ENCODE data around the gene TMEM187. TPM values are rescaled to one million over a fixed set of nuclear protein-coding genes. Genes with fewer than 3 reads are reported as not detected.

The TMEM187 gene
- polyA plus RNA-seq, 6 donors from 2014 or later: 5.0 to 13.6 (median 8.1) TPM

DNA sequence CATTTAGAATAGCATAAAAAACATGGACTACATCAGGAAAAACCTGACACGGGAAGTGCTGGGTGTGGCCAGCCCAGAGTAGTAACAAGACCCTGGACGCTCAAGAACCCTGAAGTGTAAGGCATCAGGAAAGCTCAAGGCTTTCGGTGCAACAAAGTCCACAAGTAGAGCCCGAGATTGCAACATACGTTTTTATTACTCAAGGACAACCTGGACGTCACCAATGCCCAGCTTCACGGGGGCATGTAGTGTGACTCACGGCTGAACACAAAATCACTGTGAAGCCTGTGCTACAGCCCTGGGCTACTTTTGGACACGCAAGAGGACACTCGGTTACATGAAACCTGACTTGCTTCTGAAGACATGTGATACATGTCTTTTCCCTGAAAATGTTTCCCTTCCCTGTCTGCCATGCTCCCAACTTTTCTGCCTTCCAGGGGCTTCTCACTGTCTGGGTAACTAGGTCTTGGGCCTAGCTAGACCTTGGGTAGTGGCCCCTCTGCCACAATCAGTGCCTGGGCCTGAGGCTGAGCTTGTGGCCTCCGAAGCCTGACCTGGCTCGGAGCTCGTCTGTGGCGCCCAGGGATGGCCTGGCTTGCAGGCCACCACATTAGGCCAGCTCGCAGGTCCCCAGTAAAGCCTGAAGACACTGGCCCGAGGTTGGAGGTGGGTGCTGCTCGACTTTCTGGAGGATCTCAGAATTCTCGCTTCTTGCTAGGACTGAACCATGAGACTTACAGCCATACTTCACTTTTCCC is 38.0 kb downstream of the TMEM187 start:
- Mint-ChIP-seq H3K4me1 (peaks cover 18 to 42% (median 29%) of the 10 kb centered on the region in 3 donors), H3K9me3 (no peaks in the 10 kb centered on the region), H3K27ac (peak overlapping the region in 2 of 6 donors; percentile 24 to 26), H3K36me3 (no peaks in the 10 kb centered on the region), H3K27me3 (no peaks in the 10 kb centered on the region), H3K4me3 (peak overlapping the region in 1 of 8 donors; percentile 15)
- no peak for ATAC-seq (ENCODE audit: low read depth in 2 of 2)
- DNase-seq: no peak

DNA sequence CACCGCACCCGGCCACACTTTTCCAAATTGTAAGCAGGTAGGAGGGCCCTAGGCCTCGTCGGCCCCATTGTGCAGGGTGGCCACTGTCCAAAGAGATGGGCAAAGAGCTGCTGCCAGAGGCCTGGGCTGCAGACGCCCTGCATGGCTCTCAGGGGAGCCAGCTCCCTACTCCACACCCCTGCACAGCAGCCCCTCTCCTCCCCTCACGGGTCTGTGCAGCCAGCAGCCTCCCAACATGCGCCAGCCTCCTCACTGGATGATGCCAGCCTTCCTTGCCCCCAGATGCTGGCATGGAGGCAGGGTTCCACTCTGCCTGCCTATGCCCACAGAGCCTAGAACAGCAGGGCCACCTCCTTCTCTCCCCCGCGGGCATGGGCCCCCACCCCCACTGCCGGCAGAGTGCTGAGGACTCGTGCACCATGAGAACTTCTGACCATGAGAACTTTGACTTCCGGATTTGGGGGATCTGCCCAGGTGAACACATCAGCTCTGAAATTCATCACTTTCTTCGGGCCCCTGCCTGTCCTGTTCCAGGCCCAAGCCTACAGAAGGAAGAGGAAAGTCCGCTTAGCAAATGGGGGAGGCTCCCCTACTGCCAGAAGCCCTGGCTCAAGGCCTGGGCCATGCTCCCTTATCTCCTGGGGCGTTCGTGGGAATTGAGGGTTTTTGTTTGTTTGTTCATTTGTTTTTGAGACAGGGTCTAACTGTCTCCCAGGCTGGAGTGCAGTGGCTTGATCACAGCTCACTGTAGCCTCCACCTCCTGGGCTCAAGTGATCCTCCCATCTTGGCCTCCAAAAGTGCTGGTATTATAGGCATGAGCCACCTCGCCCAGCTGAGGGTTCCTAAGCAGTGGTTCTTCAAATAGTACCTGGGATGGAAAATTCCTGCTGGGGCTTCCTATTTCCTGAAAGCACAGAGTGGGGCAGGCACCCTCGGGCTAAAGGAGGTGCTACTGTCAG is 39.1 kb downstream of the TMEM187 start:
- ATAC-seq (ENCODE audit: low read depth in 2 of 2) (no peak), DNase-seq (no peak)
- no peaks in the 10 kb centered on the region for H3K36me3 Mint-ChIP-seq
- H3K27ac Mint-ChIP-seq: peak overlapping the region in 2 of 6 donors; percentile 33 to 49
- no peaks in the 10 kb centered on the region for H3K9me3 Mint-ChIP-seq
- no peaks in the 10 kb centered on the region for H3K27me3 Mint-ChIP-seq
- no peak overlapping the region for H3K4me3 Mint-ChIP-seq
- H3K4me1 Mint-ChIP-seq: peaks cover 13 to 32% (median 28%) of the 10 kb centered on the region in 3 donors

DNA sequence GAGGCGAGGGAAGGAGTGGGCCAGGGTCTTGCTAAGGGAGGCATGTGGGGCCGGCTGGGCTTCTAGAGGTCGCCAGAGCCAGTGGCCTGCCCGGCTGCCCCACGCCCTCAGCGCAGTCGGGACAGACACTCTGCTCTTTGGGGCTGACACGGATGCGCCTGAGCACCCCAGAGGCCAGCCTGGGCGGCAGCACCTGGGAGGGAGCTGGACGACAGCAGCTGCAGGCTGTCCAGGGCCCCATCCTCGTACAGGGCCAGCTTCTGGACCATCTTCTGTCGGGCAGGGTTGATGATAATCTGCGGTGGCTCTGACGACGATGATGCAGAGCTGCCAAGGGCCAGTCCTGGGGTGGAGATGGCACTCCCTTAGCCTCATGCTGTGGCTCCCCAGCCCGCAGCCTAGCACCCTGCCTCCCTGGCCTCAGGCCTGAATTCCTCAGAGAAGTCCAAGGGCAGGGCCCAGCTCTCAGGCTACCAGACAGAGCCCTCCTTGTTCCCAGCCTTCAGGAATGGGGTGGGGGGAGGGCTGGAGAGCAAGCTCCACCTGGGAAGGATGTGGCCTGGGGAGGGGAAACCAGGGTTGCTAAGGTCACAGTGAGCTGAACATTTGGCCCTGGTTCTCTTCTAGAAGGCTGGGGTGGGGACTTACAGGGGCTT is 39.9 kb downstream of the TMEM187 start:
- H3K4me3 Mint-ChIP-seq: no peak overlapping the region
- H3K9me3 Mint-ChIP-seq: no peaks in the 10 kb centered on the region
- no peak for ATAC-seq (ENCODE audit: low read depth in 2 of 2)
- H3K4me1 Mint-ChIP-seq: peaks cover 11 to 25% (median 24%) of the 10 kb centered on the region in 3 donors
- H3K27ac Mint-ChIP-seq: peak overlapping the region in 1 of 6 donors; percentile 37
- H3K27me3 Mint-ChIP-seq: no peaks in the 10 kb centered on the region
- DNase-seq: no peak
- no peaks in the 10 kb centered on the region for H3K36me3 Mint-ChIP-seq

- no peaks in the 10 kb centered on the region for H3K9me3 Mint-ChIP-seq
- no peaks in the 10 kb centered on the region for H3K27me3 Mint-ChIP-seq
- DNase-seq (no peak), ATAC-seq (ENCODE audit: low read depth in 2 of 2) (no peak)
- H3K4me3 Mint-ChIP-seq: no peak overlapping the region
- peaks cover 6 to 20% (median 19%) of the 10 kb centered on the region in 3 donors for H3K4me1 Mint-ChIP-seq
- no peak overlapping the region for H3K27ac Mint-ChIP-seq
- no peaks in the 10 kb centered on the region for H3K36me3 Mint-ChIP-seq
These were observed 40.5 kb downstream of the TMEM187 start for GRCh38 chrX:154013001-154013421.

GRCh38 chrX:154013614-154014360 is 41.2 kb downstream of the TMEM187 start:
- Mint-ChIP-seq H3K36me3 (no peaks in the 10 kb centered on the region), H3K9me3 (no peaks in the 10 kb centered on the region), H3K4me3 (peak overlapping the region in 1 of 8 donors; percentile 78), H3K27me3 (no peaks in the 10 kb centered on the region), H3K4me1 (peaks cover 2 to 15% (median 11%) of the 10 kb centered on the region in 3 donors), H3K27ac (peak overlapping the region in 3 of 6 donors; percentile 32 to 72 (median 65))
- peak; percentile 78 to 86 for ATAC-seq (ENCODE audit: low read depth in 2 of 2)
- peak; percentile 46 for DNase-seq

DNA sequence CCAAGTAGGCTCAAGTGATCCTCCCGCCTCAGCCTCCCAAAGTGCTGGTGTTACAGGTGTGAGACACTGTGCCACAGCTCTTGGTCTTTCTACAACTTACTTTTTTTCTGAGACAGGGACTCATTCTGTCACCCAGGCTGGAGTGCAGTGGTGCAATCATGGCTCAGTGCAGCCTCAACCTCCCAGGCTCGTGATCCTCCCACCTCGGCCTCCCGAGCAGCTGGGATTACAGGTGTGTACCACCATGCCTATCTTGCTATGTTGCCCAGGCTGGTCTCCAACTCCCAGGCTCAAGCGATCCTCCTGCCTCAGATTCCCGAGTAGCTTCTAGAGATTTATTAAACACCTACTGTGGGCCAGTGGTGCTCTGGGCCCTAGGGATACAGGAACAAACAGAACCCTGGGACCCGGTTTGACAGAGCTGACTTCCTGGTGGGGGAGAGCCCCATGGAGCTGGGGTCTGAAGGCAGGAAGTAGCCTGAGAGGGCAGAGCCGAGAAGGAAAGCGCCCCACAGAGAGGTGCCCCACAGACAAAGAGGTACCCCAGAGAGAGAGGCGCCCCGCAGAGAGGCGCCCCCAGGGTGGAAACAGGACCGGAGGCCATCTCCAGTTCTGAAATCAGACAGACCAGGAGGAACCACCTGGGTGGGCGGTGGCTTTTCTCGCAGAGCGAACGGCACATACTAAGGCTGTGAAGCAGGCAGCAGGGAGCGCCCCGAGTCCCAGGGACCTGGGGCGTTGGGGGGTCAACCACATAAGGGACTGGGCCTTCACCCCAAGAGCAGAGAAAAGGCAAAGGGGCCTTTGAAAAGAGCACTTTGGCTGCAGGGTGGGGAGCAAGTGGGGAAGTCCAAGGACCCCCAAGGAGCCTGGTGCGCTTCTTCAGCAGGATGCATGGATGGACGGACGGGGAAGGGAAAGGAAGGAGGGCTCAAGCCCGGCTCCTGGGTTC is 42.2 kb downstream of the TMEM187 start:
- Mint-ChIP-seq H3K4me3 (peak overlapping the region in 4 of 8 donors; percentile 9 to 70 (median 25)), H3K9me3 (peaks cover 0 to 1% (median 0%) of the 10 kb centered on the region in 7 donors), H3K27me3 (no peaks in the 10 kb centered on the region), H3K4me1 (peaks cover 4 to 17% (median 9%) of the 10 kb centered on the region in 3 donors), H3K27ac (peak overlapping the region in 4 of 6 donors; percentile 56 to 93 (median 77)), H3K36me3 (no peaks in the 10 kb centered on the region)
- DNase-seq (no peak), ATAC-seq (ENCODE audit: low read depth in 2 of 2) (no peak)

GRCh38 chrX:154015581-154016264 is 43.2 kb downstream of the TMEM187 start:
- Mint-ChIP-seq H3K4me3 (peak overlapping the region in 2 of 8 donors; percentile 41 to 87), H3K36me3 (no peaks in the 10 kb centered on the region)

GRCh38 chrX:154016366-154017076 is 44.0 kb downstream of the TMEM187 start:
- Mint-ChIP-seq H3K4me3 (peak overlapping the region in 2 of 8 donors; percentile 41 to 56), H3K9me3 (peaks cover 0 to 1% (median 0%) of the 10 kb centered on the region in 7 donors), H3K4me1 (peaks cover 8 to 22% (median 13%) of the 10 kb centered on the region in 3 donors), H3K27ac (no peak overlapping the region), H3K27me3 (no peaks in the 10 kb centered on the region), H3K36me3 (no peaks in the 10 kb centered on the region)
- no peak for DNase-seq
- no peak for ATAC-seq (ENCODE audit: low read depth in 2 of 2)

More at GRCh38 chrX:154015581-154016264, 43.2 kb downstream of the TMEM187 start:
- DNase-seq (no peak), ATAC-seq (ENCODE audit: low read depth in 2 of 2) (no peak)
- Mint-ChIP-seq H3K9me3 (peaks cover 0 to 1% (median 0%) of the 10 kb centered on the region in 7 donors), H3K4me1 (peaks cover 8 to 22% (median 12%) of the 10 kb centered on the region in 3 donors), H3K27me3 (no peaks in the 10 kb centered on the region), H3K27ac (peak overlapping the region in 4 of 6 donors; percentile 35 to 82 (median 70))

- Mint-ChIP-seq H3K4me3 (peak overlapping the region in 7 of 8 donors; percentile 37 to 93 (median 85)), H3K9me3 (peaks cover 0 to 1% (median 0%) of the 10 kb centered on the region in 7 donors), H3K27ac (peak overlapping the region in 2 of 6 donors; percentile 54 to 88), H3K27me3 (no peaks in the 10 kb centered on the region), H3K4me1 (peaks cover 8 to 22% (median 13%) of the 10 kb centered on the region in 3 donors), H3K36me3 (no peaks in the 10 kb centered on the region)
- ATAC-seq (ENCODE audit: low read depth in 2 of 2): no peak
- DNase-seq: no peak
These were observed 45.4 kb downstream of the TMEM187 start for GRCh38 chrX:154017766-154018517.

GRCh38 chrX:154018518-154019060 is 46.0 kb downstream of the TMEM187 start:
- H3K4me3 Mint-ChIP-seq: peak overlapping the region; percentile 82 to 93 (median 87)
- no peaks in the 10 kb centered on the region for H3K27me3 Mint-ChIP-seq
- DNase-seq (no peak), ATAC-seq (ENCODE audit: low read depth in 2 of 2) (no peak)
- peaks cover 0 to 1% (median 0%) of the 10 kb centered on the region in 7 donors for H3K9me3 Mint-ChIP-seq
- H3K27ac Mint-ChIP-seq: peak overlapping the region; percentile 55 to 94 (median 86)
- peaks cover 8 to 18% (median 11%) of the 10 kb centered on the region in 3 donors for H3K4me1 Mint-ChIP-seq
- no peaks in the 10 kb centered on the region for H3K36me3 Mint-ChIP-seq
